HepG2 (cell line): ENCODE data around the gene HAGHL. TPM values are rescaled to one million over a fixed set of nuclear protein-coding genes. Genes with fewer than 3 reads are reported as not detected.
A peak's percentile ranks its signal among the peaks of the same experiment; 100 is the strongest.

Experiments used
- DNMT1 ChIP-seq: sonication (generic); formaldehyde crosslinking; IDR thresholded peaks from 2 replicates; pipeline ENCODE4 v1.5.1; 2020; ENCODE audit warnings: mild to moderate bottlenecking, missing genetic modification reagents
- HES4 ChIP-seq: sonication (generic); formaldehyde crosslinking; IDR thresholded peaks from 2 replicates; pipeline ENCODE4 v1.9.0; 2021; ENCODE audit warnings: mild to moderate bottlenecking, missing genetic modification reagents, borderline replicate concordance
- HNRNPLL ChIP-seq: fragments of 200-400 bp; formaldehyde crosslinking; IDR thresholded peaks from 2 replicates; pipeline ENCODE4 v1.6.1; 2017; ENCODE audit warnings: mild to moderate bottlenecking, low read depth, low read length; ENCODE audit not compliant: poor library complexity, severe bottlenecking
- KDM5A ChIP-seq: fragments of 200-600 bp; sonication (generic); IDR thresholded peaks from 2 replicates; pipeline ENCODE4 v1.7.0; 2018; ENCODE audit warnings: antibody characterized with exemption, mild to moderate bottlenecking, low read length, borderline replicate concordance
- POLR2G ChIP-seq: fragments of 200-400 bp; formaldehyde crosslinking; IDR thresholded peaks from 2 replicates; pipeline ENCODE4 v1.6.1; 2018; ENCODE audit warnings: mild to moderate bottlenecking, low read depth, low read length, moderate library complexity
- RBFOX2 ChIP-seq: fragments of 200-400 bp; formaldehyde crosslinking; IDR thresholded peaks from 2 replicates; pipeline ENCODE4 v1.6.1; 2017; ENCODE audit warnings: low read depth, mild to moderate bottlenecking, low read length
- RBM39 ChIP-seq: fragments of 200-400 bp; formaldehyde crosslinking; IDR thresholded peaks from one replicate; pipeline ENCODE4 v1.6.1; 2018; ENCODE audit warnings: antibody characterized with exemption, mild to moderate bottlenecking, low read depth, low read length; ENCODE audit not compliant: poor library complexity, severe bottlenecking
- SALL1 ChIP-seq: sonication (generic); formaldehyde crosslinking; IDR thresholded peaks from 2 replicates; pipeline ENCODE4 v1.8.0; 2022; ENCODE audit warnings: mild to moderate bottlenecking, missing genetic modification reagents
- SP4 ChIP-seq: sonication (generic); formaldehyde crosslinking; IDR thresholded peaks from 2 replicates; pipeline ENCODE4 v1.8.1; 2023; ENCODE audit warnings: mild to moderate bottlenecking, missing genetic modification reagents
- SPEN ChIP-seq: sonication (generic); formaldehyde crosslinking; IDR thresholded peaks from 2 replicates; pipeline ENCODE4 v1.5.1; 2020; ENCODE audit warnings: low read depth, mild to moderate bottlenecking, missing genetic modification reagents
- TAF1 ChIP-seq: sonication (generic); formaldehyde crosslinking; IDR thresholded peaks from 2 replicates; pipeline ENCODE4 v1.4.0; 2020; ENCODE audit warnings: missing genetic modification reagents
- TGIF2 ChIP-seq: IDR thresholded peaks from 2 replicates; pipeline ENCODE4 v1.6.1; 2016; ENCODE audit warnings: control low read depth, missing compliant biosample characterization
- THAP11 ChIP-seq: IDR thresholded peaks from 2 replicates; pipeline ENCODE4 v1.6.1; 2016; ENCODE audit warnings: missing biosample characterization, missing genetic modification reagents
- TMF1 ChIP-seq: sonication (generic); formaldehyde crosslinking; IDR thresholded peaks from 2 replicates; pipeline ENCODE4 v1.8.1; 2022; ENCODE audit warnings: low read depth, missing genetic modification reagents
- U2AF2 ChIP-seq: fragments of 200-400 bp; formaldehyde crosslinking; IDR thresholded peaks from 2 replicates; pipeline ENCODE4 v1.6.1; 2017; ENCODE audit warnings: low read depth, mild to moderate bottlenecking, low read length
- ZNF530 ChIP-seq: sonication (generic); formaldehyde crosslinking; IDR thresholded peaks from 2 replicates; pipeline ENCODE4 v1.5.0; 2020; ENCODE audit warnings: low read depth, mild to moderate bottlenecking, missing genetic modification reagents
- ZNF557 ChIP-seq: sonication (generic); formaldehyde crosslinking; IDR thresholded peaks from 2 replicates; pipeline ENCODE4 v1.4.0; 2020; ENCODE audit warnings: missing genetic modification reagents
- ZNF768 ChIP-seq: sonication (generic); formaldehyde crosslinking; IDR thresholded peaks from 2 replicates; pipeline ENCODE4 v1.4.0; 2020; ENCODE audit warnings: missing genetic modification reagents
- ZNF777 ChIP-seq: sonication (generic); formaldehyde crosslinking; IDR thresholded peaks from 2 replicates; pipeline ENCODE4 v1.4.0; 2020; ENCODE audit warnings: missing genetic modification reagents
- ZNF790 ChIP-seq: sonication (generic); formaldehyde crosslinking; IDR thresholded peaks from 2 replicates; pipeline ENCODE4 v1.8.0; 2022; ENCODE audit warnings: missing genetic modification reagents, mild to moderate bottlenecking, borderline replicate concordance
- polyA plus RNA-seq, 8 experiments: library from polyadenylated mRNA; depleted of rRNA in 3 of 8; stranded (reverse) in 7 of 8; unstranded in 1 of 8; fragments of >200 nt; fragmentation: Illumina TruSeq in 4 of 8; extraction: Trizol in 4 of 8; gene quantifications; 2 replicates each; pipeline versions ENCODE4 v1.2.1 to v1.2.3, GENCODE V29; 2011 to 2016; ENCODE audit warnings: low read depth in 4 of 8, missing spikeins in 1 of 8, mixed read lengths in 1 of 8; ENCODE audit not compliant: insufficient read depth in 1 of 8
- total RNA-seq, 5 experiments: library from RNA; depleted of rRNA; stranded (reverse); fragments of >200 nt; fragmentation: Illumina TruSeq; extraction: Trizol; gene quantifications; 2 replicates each; pipeline ENCODE4 v1.2.3, GENCODE V29; 2016; ENCODE audit warnings: low read depth in 1 of 5
- TF ChIP-seq, protein P1 (sequence below): IDR thresholded peaks from 2 replicates; pipeline ENCODE4 v1.4.0; 2020; ENCODE audit warnings: mild to moderate bottlenecking, missing genetic modification reagents
- TF ChIP-seq, protein P2 (sequence below): sonication (generic); formaldehyde crosslinking; IDR thresholded peaks from 2 replicates; pipeline ENCODE4 v1.8.0; 2022; ENCODE audit warnings: low read depth, missing genetic modification reagents
- TF ChIP-seq, protein P3 (sequence below): sonication (generic); formaldehyde crosslinking; IDR thresholded peaks from 2 replicates; pipeline ENCODE4 v1.8.1; 2023; ENCODE audit warnings: mild to moderate bottlenecking, inconsistent platforms, moderate library complexity, missing genetic modification reagents, borderline replicate concordance

HAGHL gene
- total and polyA plus RNA-seq, 2 of the 13 experiments (the other 11 are each of a cell fraction or from before 2014, with no cell fraction given) = 3.4 to 8.4 TPM

DNA sequence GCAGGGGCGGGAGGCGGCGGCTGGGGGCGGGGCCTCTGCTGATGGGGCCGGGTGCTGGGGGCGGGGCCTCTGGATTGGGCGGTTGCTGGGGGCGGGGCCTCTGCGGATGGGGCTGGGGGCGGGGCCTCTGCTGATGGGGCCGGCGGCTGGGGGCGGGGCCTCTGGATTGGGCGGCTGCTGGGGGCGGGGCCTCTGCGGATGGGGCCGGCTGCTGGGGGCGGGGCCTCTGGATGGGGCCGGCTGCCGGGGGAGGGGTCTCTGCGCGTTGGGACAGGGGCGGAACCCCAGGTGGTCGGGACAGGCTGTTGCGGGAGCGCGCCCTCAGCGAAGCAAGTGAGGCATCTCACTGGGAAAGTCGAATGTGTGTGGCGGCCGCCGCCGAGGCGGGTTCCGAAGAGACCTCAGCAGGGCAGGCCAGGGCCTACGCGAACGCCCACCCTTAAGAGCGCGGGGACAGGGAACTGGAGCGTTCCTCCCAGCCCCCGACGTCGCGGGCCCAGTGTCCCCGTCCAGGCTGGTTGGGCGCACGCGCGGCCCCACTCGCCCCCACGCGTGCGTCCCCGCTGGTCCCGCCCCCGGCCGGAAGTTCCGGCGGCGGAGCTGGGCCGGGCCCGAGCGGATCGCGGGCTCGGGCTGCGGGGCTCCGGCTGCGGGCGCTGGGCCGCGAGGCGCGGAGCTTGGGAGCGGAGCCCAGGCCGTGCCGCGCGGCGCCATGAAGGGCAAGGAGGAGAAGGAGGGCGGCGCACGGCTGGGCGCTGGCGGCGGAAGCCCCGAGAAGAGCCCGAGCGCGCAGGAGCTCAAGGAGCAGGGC lies 46.9 kb upstream of the HAGHL start, which contains the start of gene STUB1 (continued):
- peak; percentile 14 for TF ChIP-seq RBM39
- peak; percentile 75; the same call in 1 of the 2 replicates for TF ChIP-seq HES4 (CRISPR knock-in tag)
- peak; percentile 99 for TF ChIP-seq ZNF777 (CRISPR knock-in tag)
- peak; percentile 63 for TF ChIP-seq POLR2G
- TF ChIP-seq TGIF2 = peak; percentile 47; the same call in 1 of the 2 replicates
- TF ChIP-seq, protein P1, sequence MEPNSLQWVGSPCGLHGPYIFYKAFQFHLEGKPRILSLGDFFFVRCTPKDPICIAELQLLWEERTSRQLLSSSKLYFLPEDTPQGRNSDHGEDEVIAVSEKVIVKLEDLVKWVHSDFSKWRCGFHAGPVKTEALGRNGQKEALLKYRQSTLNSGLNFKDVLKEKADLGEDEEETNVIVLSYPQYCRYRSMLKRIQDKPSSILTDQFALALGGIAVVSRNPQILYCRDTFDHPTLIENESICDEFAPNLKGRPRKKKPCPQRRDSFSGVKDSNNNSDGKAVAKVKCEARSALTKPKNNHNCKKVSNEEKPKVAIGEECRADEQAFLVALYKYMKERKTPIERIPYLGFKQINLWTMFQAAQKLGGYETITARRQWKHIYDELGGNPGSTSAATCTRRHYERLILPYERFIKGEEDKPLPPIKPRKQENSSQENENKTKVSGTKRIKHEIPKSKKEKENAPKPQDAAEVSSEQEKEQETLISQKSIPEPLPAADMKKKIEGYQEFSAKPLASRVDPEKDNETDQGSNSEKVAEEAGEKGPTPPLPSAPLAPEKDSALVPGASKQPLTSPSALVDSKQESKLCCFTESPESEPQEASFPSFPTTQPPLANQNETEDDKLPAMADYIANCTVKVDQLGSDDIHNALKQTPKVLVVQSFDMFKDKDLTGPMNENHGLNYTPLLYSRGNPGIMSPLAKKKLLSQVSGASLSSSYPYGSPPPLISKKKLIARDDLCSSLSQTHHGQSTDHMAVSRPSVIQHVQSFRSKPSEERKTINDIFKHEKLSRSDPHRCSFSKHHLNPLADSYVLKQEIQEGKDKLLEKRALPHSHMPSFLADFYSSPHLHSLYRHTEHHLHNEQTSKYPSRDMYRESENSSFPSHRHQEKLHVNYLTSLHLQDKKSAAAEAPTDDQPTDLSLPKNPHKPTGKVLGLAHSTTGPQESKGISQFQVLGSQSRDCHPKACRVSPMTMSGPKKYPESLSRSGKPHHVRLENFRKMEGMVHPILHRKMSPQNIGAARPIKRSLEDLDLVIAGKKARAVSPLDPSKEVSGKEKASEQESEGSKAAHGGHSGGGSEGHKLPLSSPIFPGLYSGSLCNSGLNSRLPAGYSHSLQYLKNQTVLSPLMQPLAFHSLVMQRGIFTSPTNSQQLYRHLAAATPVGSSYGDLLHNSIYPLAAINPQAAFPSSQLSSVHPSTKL (CRISPR knock-in tag) = 0 out of 2 replicates have a peak, but pooled peaks have one; percentile 17
- TF ChIP-seq ZNF768 (CRISPR knock-in tag) = peak; percentile 63; the same call in 1 of the 2 replicates
- 0 out of 2 replicates have a peak, but pooled peaks have one; percentile 27 for TF ChIP-seq SALL1 (CRISPR knock-in tag)
- peak; percentile 50 for TF ChIP-seq ZNF790 (CRISPR knock-in tag)
- no peak for TF ChIP-seq ZNF530 (CRISPR knock-in tag)
- TF ChIP-seq HNRNPLL = peak; percentile 55
- TF ChIP-seq TMF1 (CRISPR knock-in tag) = 0 out of 2 replicates have a peak, but pooled peaks have one; percentile 53
- TF ChIP-seq SPEN (CRISPR knock-in tag) = peak; percentile 28
- TF ChIP-seq TAF1 (CRISPR knock-in tag) = peak; percentile 16; the same call in 1 of the 2 replicates
- peak; percentile 76; the same call in 1 of the 2 replicates for TF ChIP-seq SP4 (CRISPR knock-in tag)
- TF ChIP-seq, protein P2, sequence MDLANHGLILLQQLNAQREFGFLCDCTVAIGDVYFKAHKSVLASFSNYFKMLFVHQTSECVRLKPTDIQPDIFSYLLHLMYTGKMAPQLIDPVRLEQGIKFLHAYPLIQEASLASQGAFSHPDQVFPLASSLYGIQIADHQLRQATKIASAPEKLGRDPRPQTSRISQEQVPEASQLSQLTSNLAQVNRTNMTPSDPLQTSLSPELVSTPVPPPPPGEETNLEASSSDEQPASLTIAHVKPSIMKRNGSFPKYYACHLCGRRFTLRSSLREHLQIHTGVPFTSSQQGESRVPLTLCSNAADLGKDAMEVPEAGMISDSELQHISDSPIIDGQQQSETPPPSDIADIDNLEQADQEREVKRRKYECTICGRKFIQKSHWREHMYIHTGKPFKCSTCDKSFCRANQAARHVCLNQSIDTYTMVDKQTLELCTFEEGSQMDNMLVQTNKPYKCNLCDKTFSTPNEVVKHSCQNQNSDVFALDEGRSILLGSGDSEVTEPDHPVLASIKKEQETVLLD (CRISPR knock-in tag) = peak; percentile 68; the same call in 1 of the 2 replicates
- TF ChIP-seq THAP11 = peak; percentile 59; the same call in 1 of the 2 replicates
- peak; percentile 11; the same call in 1 of the 2 replicates for TF ChIP-seq KDM5A
- TF ChIP-seq, protein P3, sequence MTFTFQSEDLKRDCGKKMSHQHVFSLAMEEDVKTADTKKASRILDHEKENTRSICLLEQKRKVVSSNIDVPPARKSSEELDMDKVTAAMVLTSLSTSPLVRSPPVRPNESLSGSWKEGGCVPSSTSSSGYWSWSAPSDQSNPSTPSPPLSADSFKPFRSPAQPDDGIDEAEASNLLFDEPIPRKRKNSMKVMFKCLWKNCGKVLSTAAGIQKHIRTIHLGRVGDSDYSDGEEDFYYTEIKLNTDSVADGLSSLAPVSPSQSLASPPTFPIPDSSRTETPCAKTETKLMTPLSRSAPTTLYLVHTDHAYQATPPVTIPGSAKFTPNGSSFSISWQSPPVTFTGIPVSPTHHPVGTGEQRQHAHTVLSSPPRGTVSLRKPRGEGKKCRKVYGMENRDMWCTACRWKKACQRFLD = no peak
- no peak for TF ChIP-seq U2AF2
- peak; percentile 84 for TF ChIP-seq RBFOX2
- peak; percentile 70; the same call in 1 of the 2 replicates for TF ChIP-seq DNMT1 (CRISPR knock-in tag)
- TF ChIP-seq ZNF557 = 0 out of 2 replicates have a peak, but pooled peaks have one; percentile 32
